Astrocyte of the spinal cord (primary cell): Measurements from ENCODE around the gene GRIA4.

Experiments
- DNase-seq: peaks from one replicate; pipeline ENCODE4 v3.0.0; 2011; ENCODE audit warnings: low read depth, low spot score
- H3K4me3 ChIP-seq: 2 replicates; pipeline ENCODE4 v1.5.1; 2011; ENCODE audit warnings: low read depth, mild to moderate bottlenecking, low read length, moderate library complexity
- CTCF ChIP-seq: IDR thresholded peaks from 2 replicates; pipeline ENCODE4 v1.5.1; 2012; ENCODE audit warnings: low read depth, mild to moderate bottlenecking, low read length, inconsistent platforms
- in situ Hi-C: cut with HindIII; loops from 2 replicates; pipeline ENCODE4 v1.10.0; 2017; ENCODE audit warnings: low sequenced_read_pairs

Gene GRIA4

DNA sequence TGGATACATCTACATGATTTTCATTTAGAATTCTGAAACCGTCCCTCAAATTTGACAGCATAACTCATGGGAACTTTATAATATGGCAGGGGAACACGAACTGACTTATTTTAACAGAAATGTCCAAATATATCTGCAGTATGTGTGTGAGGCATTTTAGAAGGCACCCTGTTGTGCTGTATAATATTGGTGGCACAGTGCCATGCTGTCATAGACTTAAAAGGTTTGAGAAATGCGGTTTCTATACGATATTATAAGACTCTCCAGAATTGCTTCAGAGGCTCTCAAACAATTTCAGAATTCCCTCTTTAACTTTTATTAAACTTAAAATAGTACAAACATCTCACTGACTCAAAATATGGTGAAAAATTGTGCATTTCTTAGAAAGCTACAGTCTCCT, 230.5 kb downstream of the GRIA4 start:
- DNase-seq = peak; percentile 20
- in situ Hi-C loops = no loop called here

DNA sequence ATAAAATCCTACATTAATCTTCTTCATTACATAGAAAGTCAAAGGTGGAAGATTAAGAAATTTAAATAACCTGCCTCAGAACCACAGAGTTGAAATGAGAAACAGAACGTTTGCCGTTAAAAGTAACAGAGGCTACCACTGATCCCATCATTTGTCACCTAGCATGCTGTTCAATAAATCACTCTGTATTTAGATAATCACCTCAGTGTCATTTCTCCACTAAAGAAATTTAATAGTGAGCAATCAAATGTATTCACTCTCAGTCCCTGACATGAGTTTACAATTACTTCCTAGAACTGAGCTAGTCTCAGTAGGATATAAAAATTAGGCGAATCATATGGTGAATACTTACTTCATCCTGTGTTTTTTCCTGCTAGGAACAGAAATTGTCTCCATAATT, 242.5 kb downstream of the GRIA4 start:
- H3K4me3 ChIP-seq = no peak overlapping the region
- DNase-seq = no peak
- no peak for TF ChIP-seq CTCF
- in situ Hi-C loops = no loop called here

More for the DNA sequence above, 230.5 kb downstream of the GRIA4 start:
- no peak for TF ChIP-seq CTCF
- no peak overlapping the region for H3K4me3 ChIP-seq

- no peak for DNase-seq
- TF ChIP-seq CTCF = no peak
- in situ Hi-C loops = no loop called here
- no peak overlapping the region for H3K4me3 ChIP-seq
Observed at GRCh38 chr11:105854269-105854668, 244.4 kb downstream of the GRIA4 start.

DNA sequence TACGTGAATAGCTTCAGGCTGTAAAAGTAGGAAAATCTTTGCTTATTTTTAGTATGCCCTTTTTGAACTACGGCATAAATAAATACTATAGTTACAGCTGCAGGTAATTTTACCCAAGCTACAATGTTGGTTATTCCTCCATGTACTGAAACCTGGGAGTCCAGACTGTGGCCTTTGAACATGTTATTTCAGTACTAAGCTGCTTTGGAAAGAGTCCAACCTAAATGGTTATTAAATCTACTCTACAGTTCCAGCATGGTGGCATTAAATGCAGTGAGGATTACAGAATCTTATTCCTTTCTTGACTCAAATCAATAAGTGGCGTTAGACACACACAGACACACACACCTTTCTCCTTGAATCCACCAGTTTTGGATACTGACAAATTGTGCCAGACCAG, 247.1 kb downstream of the GRIA4 start:
- in situ Hi-C loops = no loop called here
- DNase-seq = no peak
- TF ChIP-seq CTCF = no peak
- H3K4me3 ChIP-seq = no peak overlapping the region

DNA sequence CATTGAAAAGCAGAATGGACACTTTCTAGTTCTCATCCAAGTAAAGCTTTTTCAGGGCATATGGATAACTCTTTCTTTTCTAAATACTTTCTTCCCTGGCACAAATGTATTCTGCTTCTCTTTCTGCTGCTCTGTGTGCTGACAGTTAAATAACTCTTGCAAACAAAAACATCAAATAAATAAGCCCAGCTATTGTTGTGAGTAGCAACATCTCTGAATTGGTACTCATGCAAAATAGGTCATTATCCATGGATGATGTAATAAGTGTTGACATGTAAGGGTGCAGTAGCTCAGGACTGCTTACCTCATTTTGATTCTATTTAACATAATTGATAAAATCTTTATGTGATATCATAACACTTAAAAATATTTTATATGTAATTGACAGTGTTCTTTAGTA, 247.9 kb downstream of the GRIA4 start:
- DNase-seq = no peak
- in situ Hi-C loops = no loop called here
- H3K4me3 ChIP-seq = no peak overlapping the region
- no peak for TF ChIP-seq CTCF

DNA sequence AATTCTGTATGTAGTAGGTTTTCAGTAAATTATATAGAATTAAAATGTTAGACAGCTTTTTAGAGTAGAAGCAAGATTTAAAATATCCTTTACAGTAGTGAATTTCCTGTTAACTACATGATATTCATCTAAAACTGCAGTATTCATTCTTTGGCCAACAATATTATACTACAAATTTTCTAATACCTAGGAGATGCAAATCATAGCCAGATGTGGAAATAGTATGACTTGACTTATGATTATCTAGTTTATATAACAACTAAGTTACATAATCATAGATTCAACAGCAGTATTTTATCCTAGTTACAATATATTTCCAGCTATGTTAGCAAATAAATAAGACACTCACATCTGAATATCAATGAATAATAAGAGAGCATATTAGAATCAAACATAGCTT, 249.0 kb downstream of the GRIA4 start:
- TF ChIP-seq CTCF = no peak
- in situ Hi-C loops = no loop called here
- no peak for DNase-seq

GRCh38 chr11:105860105-105860504, 250.2 kb downstream of the GRIA4 start:
- TF ChIP-seq CTCF = no peak
- H3K4me3 ChIP-seq = no peak overlapping the region
- no peak for DNase-seq
- in situ Hi-C loops = no loop called here

More for the DNA sequence above, 249.0 kb downstream of the GRIA4 start:
- no peak overlapping the region for H3K4me3 ChIP-seq
